Kidney (tissue), 14 donors: ENCODE measurements around the gene LTO1. TPM values are rescaled to one million over a fixed set of nuclear protein-coding genes. Genes with fewer than 3 reads are reported as not detected.
A peak's percentile ranks its signal among the peaks of the same experiment; 100 is the strongest.
"Not testable (repeated sequence)": the region's sequence is repeated elsewhere in the genome, so short reads cannot be mapped to it uniquely, and the experiment has no call there.

Experiments used
- DNase-seq, 5 donors: peaks; one replicate each; pipeline ENCODE4 v3.0.0-alpha.2; 2013 to 2020
- FAIRE-seq: peaks from 2 replicates; lab custom pipeline; 2012; peaks lifted over from hg19 to GRCh38; lab: Jason Lieb, UNC
- H3K27ac ChIP-seq, 2 donors: one replicate each; pipeline ENCODE4 v1.7.0; 2013; ENCODE audit warnings: low read depth in 2 of 2, low read length in 2 of 2, inconsistent platforms in 1 of 2
- H3K27me3 ChIP-seq: one replicate; pipeline ENCODE4 v1.7.1; 2013; ENCODE audit warnings: low read length, inconsistent platforms; ENCODE audit not compliant: control insufficient read depth, insufficient read depth
- H3K36me3 ChIP-seq, 3 donors: one replicate each; pipeline versions ENCODE4 v1.7.0 to v1.7.1; 2013; ENCODE audit warnings: low read length in 3 of 3, control low read depth in 1 of 3, inconsistent platforms in 1 of 3; ENCODE audit not compliant: insufficient read depth in 3 of 3, control insufficient read depth in 2 of 3
- H3K4me1 ChIP-seq, 3 donors: one replicate each; pipeline versions ENCODE4 v1.7.0 to v1.7.1; 2013; ENCODE audit warnings: low read length in 3 of 3, inconsistent platforms in 1 of 3, low read depth in 1 of 3; ENCODE audit not compliant: control insufficient read depth in 2 of 3, insufficient read depth in 2 of 3
- H3K4me3 ChIP-seq, 3 donors: one replicate each; pipeline versions ENCODE4 v1.7.0 to v1.8.1; 2013; ENCODE audit warnings: low read length in 3 of 3, control low read depth in 1 of 3, inconsistent platforms in 1 of 3
- H3K9ac ChIP-seq, 3 donors: one replicate each; pipeline versions ENCODE4 v1.7.0 to v1.7.1; 2013; ENCODE audit warnings: low read length in 3 of 3, control low read depth in 1 of 3, inconsistent platforms in 1 of 3
- H3K9me3 ChIP-seq, 3 donors: one replicate each; pipeline versions ENCODE4 v1.7.0 to v1.7.1; 2013; ENCODE audit warnings: low read length in 3 of 3, control low read depth in 1 of 3, inconsistent platforms in 1 of 3; ENCODE audit not compliant: control insufficient read depth in 2 of 3, insufficient read depth in 1 of 3
- CTCF ChIP-seq: IDR thresholded peaks from 3 replicates; pipeline ENCODE4 v1.5.1; 2012; ENCODE audit warnings: mild to moderate bottlenecking, moderate library complexity, borderline replicate concordance; ENCODE audit not compliant: insufficient read depth; ENCODE audit errors: extremely low read depth
- intact Hi-C: fragments of 100-400 bp; cut with DNase I; formaldehyde crosslinking; loops from one replicate; pipeline ENCODE4 v1.11.1; 2022
- polyA plus RNA-seq: library from polyadenylated mRNA; stranded (reverse); fragments of 350-450 nt; fragmentation: Illumina TruSeq; extraction: RNeasy Lipid Tissue Mini Kit (QIAGEN cat#74804); gene quantifications from one replicate; pipeline ENCODE4 v1.2.3, GENCODE V29; 2014; ENCODE audit warnings: low read depth, low replicate concordance; ENCODE audit not compliant: insufficient read depth
- total RNA-seq: library from RNA; stranded (reverse); fragmentation: NEBNext Ultra II Directional; extraction: Animal tissue kit (Norgen Biotek cat#: 25700); gene quantifications from one replicate; pipeline ENCODE4 v1.2.1, GENCODE V29; 2021
- donor health status: control.
- donor health status: control.
- donor health status: control.
- donor health status: control.
- donor health status: control.
- donor health status: DM: yes; HTN: yes; CAD: no.
- donor health status: Normal renal cell carcinoma (clear cell type).

LTO1 gene
- total and polyA plus RNA-seq, 2 donors from 2014 or later = 14.6 to 21.9 TPM

GRCh38 chr11:69697861-69698260, 22.7 kb upstream of the LTO1 start:
- Histone ChIP-seq H3K27me3 (peaks cover 5% of the 10 kb centered on the region), H3K9me3 (no peaks in the 10 kb centered on the region), H3K9ac (no peak overlapping the region), H3K36me3 (no peaks in the 10 kb centered on the region), H3K27ac (no peak overlapping the region), H3K4me1 (peaks cover 0 to 3% (median 0%) of the 10 kb centered on the region in 3 donors), H3K4me3 (no peak overlapping the region)
- no peak for TF ChIP-seq CTCF
- intact Hi-C loops = loop anchor here (10.0 kb wide), 1 partner anchor 497 kb away; no protein-coding TSS in a partner anchor
- FAIRE-seq (no peak), DNase-seq (no peak)

DNA sequence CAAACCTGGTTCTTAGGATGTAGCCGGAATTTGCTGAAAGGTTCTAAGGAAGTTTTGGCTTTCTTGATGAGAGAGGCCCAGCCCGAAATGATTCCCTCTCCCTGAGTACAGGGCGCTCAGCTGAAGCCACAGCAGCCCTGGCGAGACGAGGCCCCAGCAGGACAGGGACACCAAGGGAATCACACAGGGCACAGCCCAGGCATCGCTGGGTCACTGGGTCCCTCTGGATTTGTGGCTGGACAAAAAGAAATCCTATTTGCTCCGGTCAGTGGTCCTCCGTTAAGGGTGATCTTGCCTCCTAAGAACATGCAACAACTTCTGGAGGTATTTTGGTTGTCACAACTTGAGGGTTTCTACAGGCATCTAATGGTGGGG, 22.3 kb upstream of the LTO1 start:
- no peak for TF ChIP-seq CTCF
- H3K36me3 ChIP-seq = no peaks in the 10 kb centered on the region
- intact Hi-C loops = loop anchor here (10.0 kb wide), 1 partner anchor 497 kb away; no protein-coding TSS in a partner anchor
- H3K4me3 ChIP-seq = no peak overlapping the region
- H3K9ac ChIP-seq = no peak overlapping the region
- DNase-seq (no peak), FAIRE-seq (no peak)
- H3K27me3 ChIP-seq = peaks cover 5% of the 10 kb centered on the region
- peaks cover 0 to 3% (median 0%) of the 10 kb centered on the region in 3 donors for H3K4me1 ChIP-seq
- H3K9me3 ChIP-seq = no peaks in the 10 kb centered on the region
- no peak overlapping the region for H3K27ac ChIP-seq

- Histone ChIP-seq H3K4me1 (peaks cover 0 to 3% (median 0%) of the 10 kb centered on the region in 3 donors), H3K9me3 (no peaks in the 10 kb centered on the region), H3K27me3 (peaks cover 4% of the 10 kb centered on the region), H3K27ac (no peak overlapping the region), H3K4me3 (no peak overlapping the region), H3K36me3 (no peaks in the 10 kb centered on the region), H3K9ac (no peak overlapping the region)
- FAIRE-seq (no peak), DNase-seq (peak in 3 of 5 donors; percentile 59 to 73 (median 66))
- TF ChIP-seq CTCF = no peak
- intact Hi-C loops = loop anchor here (10.0 kb wide), 1 partner anchor 498 kb away; no protein-coding TSS in a partner anchor
Observed at GRCh38 chr11:69696749-69697468, 21.8 kb upstream of the LTO1 start.

GRCh38 chr11:69695995-69696394, 20.8 kb upstream of the LTO1 start:
- H3K36me3 ChIP-seq, H3K27ac ChIP-seq, FAIRE-seq, H3K9me3 ChIP-seq, H3K9ac ChIP-seq, H3K27me3 ChIP-seq, H3K4me1 ChIP-seq, DNase-seq, H3K4me3 ChIP-seq: not testable (repeated sequence)
- intact Hi-C loops = loop anchor here (10.0 kb wide), 1 partner anchor 499 kb away; no protein-coding TSS in a partner anchor
